GM23338 (cell line): ENCODE results near the gene ADAMTS13. TPM values are rescaled to one million over a fixed set of nuclear protein-coding genes. Genes with fewer than 3 reads are reported as not detected.

Source experiments
- ATAC-seq: fragments of 200-7000 bp; cut with Tn5 transposase; 3 replicates; pipeline ENCODE4 v1.9.1; 2020
- DNase-seq: peaks from one replicate; pipeline ENCODE4 v3.0.0-alpha.2; 2015; ENCODE audit warnings: low spot score
- H2AFZ ChIP-seq: fragments of 200-600 bp; sonication (generic); 2 replicates; pipeline ENCODE4 v1.8.0; 2016; ENCODE audit warnings: antibody characterized with exemption, mild to moderate bottlenecking, moderate library complexity
- H3F3A ChIP-seq: fragments of 200-600 bp; sonication (generic); replicated peaks from 2 replicates; pipeline ENCODE4 v1.8.0; 2017; ENCODE audit warnings: antibody characterized with exemption, mixed run types, low read depth
- H3K27ac ChIP-seq: fragments of 200-600 bp; sonication (generic); 2 replicates; pipeline ENCODE4 v1.6.1; 2016; ENCODE audit warnings: low read depth
- H3K27me3 ChIP-seq: fragments of 200-600 bp; sonication (generic); 2 replicates; pipeline ENCODE4 v1.8.0; 2016; ENCODE audit warnings: mild to moderate bottlenecking, mixed run types, moderate library complexity; ENCODE audit not compliant: insufficient read depth
- H3K36me3 ChIP-seq: fragments of 200-600 bp; sonication (generic); 2 replicates; pipeline ENCODE4 v1.8.0; 2016; ENCODE audit warnings: mild to moderate bottlenecking; ENCODE audit not compliant: insufficient read depth
- H3K4me1 ChIP-seq: fragments of 200-600 bp; sonication (generic); 2 replicates; pipeline ENCODE4 v1.8.0; 2016; ENCODE audit warnings: mild to moderate bottlenecking, moderate library complexity; ENCODE audit not compliant: insufficient read depth
- H3K4me2 ChIP-seq: fragments of 200-600 bp; sonication (generic); 2 replicates; pipeline ENCODE4 v1.7.1; 2017; ENCODE audit warnings: mixed run types
- H3K4me3 ChIP-seq: fragments of 200-600 bp; sonication (generic); 2 replicates; pipeline ENCODE4 v1.6.1; 2016; ENCODE audit warnings: mixed run types
- H3K79me2 ChIP-seq: fragments of 200-600 bp; sonication (generic); replicated peaks from 2 replicates; pipeline ENCODE4 v1.8.0; 2017; ENCODE audit warnings: mild to moderate bottlenecking; ENCODE audit not compliant: insufficient read depth
- H3K9me2 ChIP-seq: fragments of 200-600 bp; sonication (generic); 2 replicates; pipeline ENCODE4 v1.8.0; 2017; ENCODE audit not compliant: insufficient read depth
- H4K20me1 ChIP-seq: fragments of 200-600 bp; sonication (generic); replicated peaks from 2 replicates; pipeline ENCODE4 v1.8.0; 2017; ENCODE audit warnings: mild to moderate bottlenecking; ENCODE audit not compliant: insufficient read depth
- H3K27ac Mint-ChIP-seq: 2 replicates; pipeline ENCODE4 v1.8.0; 2020; ENCODE audit warnings: inconsistent platforms, mild to moderate bottlenecking, moderate library complexity, mixed read lengths
- H3K27me3 Mint-ChIP-seq: 3 replicates; pipeline ENCODE4 v1.8.0; 2022; ENCODE audit warnings: low read depth, mild to moderate bottlenecking, moderate library complexity, mixed read lengths, inconsistent platforms; ENCODE audit not compliant: insufficient read depth, poor library complexity
- H3K36me3 Mint-ChIP-seq: 3 replicates; pipeline ENCODE4 v1.8.0; 2021; ENCODE audit warnings: low read depth, mild to moderate bottlenecking, inconsistent platforms, moderate library complexity, mixed read lengths
- H3K4me1 Mint-ChIP-seq: 3 replicates; pipeline ENCODE4 v1.8.0; 2020; ENCODE audit warnings: mild to moderate bottlenecking, inconsistent platforms, mixed read lengths
- H3K4me3 Mint-ChIP-seq: 3 replicates; pipeline ENCODE4 v1.8.0; 2021; ENCODE audit warnings: moderate library complexity, mild to moderate bottlenecking, inconsistent platforms, mixed read lengths
- H3K9me3 Mint-ChIP-seq: 3 replicates; pipeline ENCODE4 v1.8.0; 2020; ENCODE audit warnings: moderate library complexity, mild to moderate bottlenecking, inconsistent platforms, mixed read lengths
- CREB1 ChIP-seq: fragments of 250-450 bp; sonication (Bioruptor Pico); IDR thresholded peaks from 2 replicates; pipeline ENCODE4 v1.5.0; 2020; ENCODE audit warnings: low read depth, mild to moderate bottlenecking, moderate library complexity
- EZH2 ChIP-seq: fragments of 200-600 bp; sonication (generic); IDR thresholded peaks from one replicate; pipeline ENCODE4 v1.8.0; 2017; ENCODE audit warnings: antibody characterized with exemption, mild to moderate bottlenecking, low read depth; ENCODE audit not compliant: unreplicated experiment
- NANOG ChIP-seq: IDR thresholded peaks from 2 replicates; pipeline ENCODE4 v1.6.1; 2016; ENCODE audit warnings: antibody characterized with exemption, borderline replicate concordance
- POLR2AphosphoS5 ChIP-seq: IDR thresholded peaks from 2 replicates; pipeline ENCODE4 v1.6.1; 2016; ENCODE audit warnings: antibody characterized with exemption, low read depth
- REST ChIP-seq: IDR thresholded peaks from one replicate; pipeline ENCODE4 v1.6.1; 2018; ENCODE audit warnings: antibody characterized with exemption; ENCODE audit not compliant: unreplicated experiment
- ZNF114 ChIP-seq: fragments of 250-450 bp; sonication (Bioruptor Pico); IDR thresholded peaks from 2 replicates; pipeline ENCODE4 v1.5.0; 2020; ENCODE audit warnings: mild to moderate bottlenecking, moderate library complexity
- polyA plus RNA-seq: library from polyadenylated mRNA; unstranded; fragments of >200 nt; fragmentation: Nextera tagmentation; extraction: Ambion mirVana; gene quantifications from 2 replicates; pipeline ENCODE4 v1.2.1, GENCODE V29; 2016
- total RNA-seq: library from RNA; depleted of rRNA; stranded (reverse); fragments of >200 nt; shearing (Covaris generic); gene quantifications from 2 replicates; pipeline ENCODE4 v1.2.3, GENCODE V29; 2014

Gene ADAMTS13
- total and polyA plus RNA-seq, 2 experiments from 2014 or later = 6.0 TPM

- no peak for TF ChIP-seq REST
- no peak for TF ChIP-seq ZNF114 (CRISPR knock-in tag)
- TF ChIP-seq EZH2 = no peak
- TF ChIP-seq POLR2AphosphoS5 = no peak
- no peak for TF ChIP-seq CREB1 (CRISPR knock-in tag)
- no peak for TF ChIP-seq NANOG
These were observed 2.0 kb downstream of the ADAMTS13 start (continued) for GRCh38 chr9:133424187-133424586.

- Histone ChIP-seq H3K27me3 (peaks cover 2% of the 10 kb centered on the region), H3K36me3 (no peaks in the 10 kb centered on the region), H3K27ac (no peak overlapping the region), H3K4me2 (no peak overlapping the region), H3K4me3 (no peak overlapping the region), H3K4me1 (peaks cover 4% of the 10 kb centered on the region; the same call in 1 of the 2 replicates), H3F3A (peaks cover 12% of the 10 kb centered on the region), H3K79me2 (no peaks in the 10 kb centered on the region), H2AFZ (no peak overlapping the region), H4K20me1 (no peaks in the 10 kb centered on the region), H3K9me2 (no peaks in the 10 kb centered on the region)
- Mint-ChIP-seq H3K4me1 (peaks cover 22% of the 10 kb centered on the region), H3K36me3 (peaks cover 10% of the 10 kb centered on the region), H3K27ac (no peak overlapping the region), H3K27me3 (peaks cover 20% of the 10 kb centered on the region), H3K4me3 (no peak overlapping the region), H3K9me3 (peaks cover 12% of the 10 kb centered on the region; the same call in 2 of the 3 replicates)
- TF ChIP-seq NANOG (no peak), REST (no peak)
- no peak for ATAC-seq
- no peak for DNase-seq
These were observed 3.0 kb downstream of the ADAMTS13 start for GRCh38 chr9:133425049-133425632.
